ENCODE measurements around the gene BIRC6.
"Not testable (repeated sequence)": the region's sequence is repeated elsewhere in the genome, so short reads cannot be mapped to it uniquely, and the experiment has no call there.

Gene BIRC6

DNA sequence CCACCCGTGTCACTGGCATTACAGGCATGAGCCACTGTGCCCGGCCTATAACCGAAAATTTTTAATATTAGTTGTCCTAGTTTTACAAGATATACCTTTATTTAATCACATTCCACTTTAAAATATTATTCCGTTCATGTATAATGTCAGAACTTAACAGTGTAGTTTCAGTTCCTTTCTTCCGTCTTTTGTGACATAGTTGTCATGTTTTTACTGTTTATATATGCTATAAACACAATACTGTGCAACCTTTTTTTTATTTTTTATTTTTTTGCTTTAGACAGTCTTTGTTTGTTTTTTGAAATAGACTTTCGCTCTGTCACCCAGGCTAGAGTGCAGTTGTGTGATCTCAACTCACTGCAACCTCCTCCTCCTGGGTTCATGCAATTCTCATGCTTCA is 141.5 kb downstream of the BIRC6 start:
- DNase-seq (ENCODE audit: low read depth in 1 of 2, low spot score in 1 of 2), result no peak

DNA sequence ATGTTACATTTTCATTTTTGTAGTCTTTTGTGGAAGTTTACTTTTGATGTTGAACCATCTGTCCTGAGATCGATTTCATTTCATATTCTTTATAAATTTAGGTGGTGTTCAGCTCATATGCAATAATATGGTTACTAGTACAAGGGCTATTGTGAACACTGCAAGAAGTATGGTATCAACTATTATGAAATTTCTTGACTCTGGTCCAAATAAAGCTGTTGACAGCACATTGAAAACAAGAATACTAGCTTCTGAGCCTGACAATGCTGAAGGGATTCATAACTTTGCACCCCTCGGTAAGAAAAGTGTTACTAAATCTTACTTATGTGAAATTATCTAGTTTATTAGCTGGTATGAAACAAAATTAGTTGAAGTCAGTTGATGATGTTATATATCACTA is 146.1 kb downstream of the BIRC6 start:
- DNase-seq (ENCODE audit: low read depth in 1 of 2, low spot score in 1 of 2), result no peak

DNA sequence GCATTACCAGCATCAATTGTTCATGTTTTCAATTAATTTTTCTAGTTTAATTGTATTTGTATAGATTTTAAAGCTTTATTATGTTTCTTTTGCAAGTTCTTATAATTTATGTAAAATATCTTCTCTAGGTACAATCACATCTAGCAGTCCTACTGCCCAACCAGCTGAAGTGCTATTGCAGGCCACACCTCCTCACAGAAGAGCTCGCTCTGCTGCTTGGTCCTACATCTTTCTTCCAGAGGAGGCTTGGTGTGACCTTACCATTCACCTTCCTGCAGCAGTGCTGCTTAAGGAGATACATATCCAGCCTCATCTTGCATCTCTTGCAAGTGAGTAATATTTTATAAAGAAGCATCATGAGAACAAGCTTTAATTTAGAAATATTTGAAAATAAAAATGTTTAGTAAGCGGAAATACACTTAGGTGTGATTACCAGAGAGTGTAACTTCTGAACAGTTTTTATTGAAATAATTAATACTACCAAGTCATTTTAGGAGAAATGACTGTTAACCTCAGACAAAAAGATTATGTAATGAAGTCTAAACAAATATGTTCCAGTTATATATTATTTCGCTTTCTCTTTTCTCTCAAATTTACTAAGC is 148.2 kb downstream of the BIRC6 start:
- DNase-seq (ENCODE audit: low read depth in 1 of 2, low spot score in 1 of 2), result no peak

DNA sequence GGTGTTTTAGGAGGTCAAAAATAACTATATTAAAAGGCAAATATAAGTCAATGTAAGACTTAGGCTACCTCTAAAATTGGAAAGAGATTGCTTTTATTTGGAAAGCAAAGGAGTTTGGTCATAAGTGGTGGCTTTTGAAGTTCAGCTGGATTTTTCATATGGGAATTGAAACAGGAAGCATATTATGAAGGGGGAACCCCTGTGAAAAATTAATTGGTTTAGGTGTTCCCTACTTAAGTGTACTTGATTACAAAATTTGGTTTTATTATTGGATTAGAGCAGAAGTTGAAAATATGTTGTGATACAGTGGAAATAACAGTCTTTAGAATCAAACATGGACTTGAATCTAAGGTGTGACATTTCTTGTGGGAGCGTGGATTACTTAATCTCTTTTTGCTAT is 149.6 kb downstream of the BIRC6 start:
- DNase-seq (ENCODE audit: low read depth in 1 of 2, low spot score in 1 of 2), result no peak

DNA sequence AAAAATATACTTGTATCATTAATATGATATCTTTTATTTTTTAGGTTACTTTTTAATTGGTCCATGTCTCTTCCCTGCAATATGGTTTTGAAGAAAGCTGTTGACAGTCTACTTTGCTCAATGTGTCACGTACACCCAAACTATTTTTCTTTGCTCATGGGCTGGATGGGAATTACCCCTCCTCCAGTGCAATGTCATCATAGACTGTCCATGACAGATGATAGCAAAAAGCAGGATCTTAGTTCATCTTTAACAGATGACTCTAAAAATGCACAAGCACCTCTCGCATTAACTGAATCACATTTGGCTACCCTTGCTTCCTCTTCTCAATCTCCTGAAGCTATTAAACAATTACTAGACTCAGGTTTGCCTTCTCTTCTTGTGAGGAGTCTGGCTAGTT is 158.1 kb downstream of the BIRC6 start:
- no peak for DNase-seq (ENCODE audit: low read depth in 1 of 2, low spot score in 1 of 2)

DNA sequence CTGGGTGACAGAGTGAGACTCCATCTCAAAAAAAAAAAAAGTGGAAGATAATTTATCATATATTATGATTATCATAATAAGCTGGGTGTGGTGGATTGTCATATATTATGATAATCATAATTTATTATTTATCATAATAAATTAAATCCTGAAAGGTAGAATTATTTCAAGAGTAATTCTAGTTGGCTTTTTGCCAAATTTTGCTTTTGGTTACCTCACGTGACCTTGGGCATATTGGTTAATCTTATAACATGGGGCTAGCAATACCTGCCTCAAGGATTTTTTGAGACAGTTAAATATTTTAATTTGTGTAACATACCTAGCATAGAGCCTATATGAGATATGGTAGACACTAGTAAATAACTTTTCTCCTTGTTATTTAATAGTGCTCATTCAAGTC is 159.7 kb downstream of the BIRC6 start:
- DNase-seq (ENCODE audit: low read depth in 1 of 2, low spot score in 1 of 2), result no peak

DNA sequence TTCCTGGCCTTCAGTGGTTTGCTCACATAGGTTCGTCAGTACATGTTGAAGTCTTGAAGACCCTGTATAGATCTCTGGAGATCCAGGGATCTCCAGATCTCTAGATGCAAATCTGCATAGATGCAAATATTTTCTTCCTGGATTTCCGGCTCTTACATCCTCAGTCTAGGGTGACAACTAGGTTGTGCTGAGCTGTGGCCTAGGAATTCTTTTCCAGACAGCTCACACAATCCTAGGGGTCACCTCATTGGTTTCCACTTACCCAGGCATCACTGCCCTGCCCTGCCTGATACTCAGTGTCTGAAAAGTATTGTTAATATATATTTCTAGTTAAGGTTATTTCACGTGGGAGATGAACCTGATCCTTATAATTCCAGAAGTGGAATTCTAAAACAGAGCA is 165.9 kb downstream of the BIRC6 start:
- no peak for DNase-seq (ENCODE audit: low read depth in 1 of 2, low spot score in 1 of 2)

DNA sequence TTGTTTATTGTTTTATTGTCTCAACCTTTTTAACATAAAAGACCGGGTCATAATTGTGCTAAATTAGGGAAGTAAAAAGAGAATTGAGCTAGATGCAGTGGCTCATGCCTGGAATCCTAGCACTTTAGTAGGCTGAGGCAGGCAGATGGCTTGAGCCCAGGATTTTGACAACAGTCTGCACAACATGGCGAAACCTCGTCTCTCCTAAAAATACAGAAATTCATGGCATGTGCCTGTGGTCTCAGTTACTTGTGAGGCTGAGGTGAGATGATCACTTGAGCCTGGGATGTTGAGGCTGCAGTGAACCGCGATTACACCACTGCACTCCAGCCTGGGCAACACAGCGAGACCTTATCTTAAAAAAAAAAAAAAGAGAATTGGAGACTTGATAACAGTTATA is 166.9 kb downstream of the BIRC6 start:
- DNase-seq (ENCODE audit: low read depth in 1 of 2, low spot score in 1 of 2), result no peak

DNA sequence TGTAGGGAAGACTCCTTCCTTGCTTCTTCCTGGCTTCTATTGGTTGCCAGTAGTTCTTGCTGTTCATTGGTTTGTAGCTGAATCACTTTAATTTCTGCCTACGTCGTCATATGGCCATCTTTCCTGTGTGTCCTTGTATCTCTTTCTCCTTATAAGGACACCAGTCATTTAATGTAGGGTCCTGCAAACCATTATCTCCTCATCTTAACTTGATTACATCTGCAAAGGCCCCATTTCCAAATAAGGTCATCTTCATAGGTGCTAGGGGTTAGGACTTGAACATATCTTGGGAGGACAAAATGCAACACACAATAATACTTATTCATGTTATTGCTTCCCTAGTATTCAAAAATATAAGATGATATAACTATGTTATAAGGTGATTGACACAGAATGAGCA is 175.5 kb downstream of the BIRC6 start:
- no peak for DNase-seq (ENCODE audit: low read depth in 1 of 2, low spot score in 1 of 2)

DNA sequence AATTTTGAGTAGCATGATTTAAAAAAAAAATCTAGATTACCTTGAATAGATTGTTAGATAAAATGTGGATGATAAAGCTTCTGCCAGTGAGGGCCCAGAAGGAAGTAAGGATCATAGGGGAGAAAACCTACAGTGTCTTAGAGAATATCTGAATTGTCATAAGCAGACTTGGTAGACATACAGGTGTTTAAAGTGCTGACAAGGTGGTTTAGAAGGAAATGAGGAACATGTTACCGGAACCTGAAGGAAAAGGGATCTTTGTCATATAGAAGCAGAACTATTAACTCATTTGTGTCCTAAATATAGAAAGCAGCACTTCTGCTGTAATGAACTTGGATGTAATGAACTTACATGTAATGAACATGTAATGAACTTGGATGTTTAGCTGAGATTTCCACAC is 176.1 kb downstream of the BIRC6 start:
- no peak for DNase-seq (ENCODE audit: low read depth in 1 of 2, low spot score in 1 of 2)

DNA sequence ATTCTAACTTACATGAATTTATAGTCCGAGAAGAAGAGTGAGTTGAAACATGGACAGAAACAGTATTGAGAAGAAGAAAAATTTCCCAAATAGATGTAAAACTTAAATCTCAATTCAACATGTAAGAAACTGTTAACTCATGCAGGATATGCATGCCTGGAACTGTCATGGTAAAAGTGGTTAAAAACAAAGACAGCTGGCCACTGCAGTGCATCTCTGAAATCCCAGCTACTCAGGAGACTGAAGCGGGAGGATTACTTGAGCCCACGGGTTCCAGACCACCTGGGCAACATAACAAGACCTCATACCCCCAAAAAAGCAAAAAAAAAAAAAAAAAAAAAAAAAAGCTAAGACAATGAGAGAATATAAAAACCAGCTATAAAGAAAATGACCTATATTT is 178.0 kb downstream of the BIRC6 start:
- DNase-seq (ENCODE audit: low read depth in 1 of 2, low spot score in 1 of 2), result no peak

DNA sequence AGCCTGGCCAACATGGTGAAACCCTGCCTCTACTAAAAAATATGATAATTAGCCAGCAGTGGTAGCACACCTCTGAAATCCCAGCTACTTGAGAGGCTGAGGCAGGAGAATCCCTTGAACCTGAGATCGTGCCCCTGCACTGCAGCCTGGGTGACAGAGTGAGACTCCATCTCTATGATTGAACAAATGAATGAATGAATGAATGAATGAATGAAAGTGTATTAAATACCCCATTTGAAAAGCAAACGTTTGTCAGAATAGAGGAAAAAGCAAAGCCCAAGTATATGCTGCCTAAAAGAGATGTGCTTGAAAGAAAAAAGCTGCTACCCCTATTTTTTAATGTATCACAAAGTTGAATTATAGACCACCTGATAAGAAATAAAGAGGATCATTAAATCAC is 181.9 kb downstream of the BIRC6 start:
- DNase-seq (ENCODE audit: low read depth in 1 of 2, low spot score in 1 of 2), result no peak

DNA sequence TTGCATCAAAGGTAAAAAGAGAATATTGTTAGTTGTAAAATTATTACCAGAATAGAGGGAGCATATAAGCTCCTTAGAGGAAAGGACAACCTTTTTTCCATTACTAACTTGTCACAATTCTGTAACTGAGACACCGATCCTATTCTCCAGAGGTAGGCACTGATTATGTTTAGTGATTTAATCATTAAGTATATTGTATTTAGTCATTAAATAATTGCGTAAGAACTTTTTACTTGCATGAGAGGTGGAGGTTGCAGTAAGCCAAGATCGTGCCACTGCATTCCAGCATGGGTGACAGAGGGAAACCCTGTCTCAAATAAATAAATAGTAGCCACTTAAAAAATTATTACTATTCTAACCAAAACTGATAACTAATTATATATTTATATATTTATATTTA is 195.7 kb downstream of the BIRC6 start:
- not testable (repeated sequence) for DNase-seq (ENCODE audit: low read depth in 1 of 2, low spot score in 1 of 2)

DNA sequence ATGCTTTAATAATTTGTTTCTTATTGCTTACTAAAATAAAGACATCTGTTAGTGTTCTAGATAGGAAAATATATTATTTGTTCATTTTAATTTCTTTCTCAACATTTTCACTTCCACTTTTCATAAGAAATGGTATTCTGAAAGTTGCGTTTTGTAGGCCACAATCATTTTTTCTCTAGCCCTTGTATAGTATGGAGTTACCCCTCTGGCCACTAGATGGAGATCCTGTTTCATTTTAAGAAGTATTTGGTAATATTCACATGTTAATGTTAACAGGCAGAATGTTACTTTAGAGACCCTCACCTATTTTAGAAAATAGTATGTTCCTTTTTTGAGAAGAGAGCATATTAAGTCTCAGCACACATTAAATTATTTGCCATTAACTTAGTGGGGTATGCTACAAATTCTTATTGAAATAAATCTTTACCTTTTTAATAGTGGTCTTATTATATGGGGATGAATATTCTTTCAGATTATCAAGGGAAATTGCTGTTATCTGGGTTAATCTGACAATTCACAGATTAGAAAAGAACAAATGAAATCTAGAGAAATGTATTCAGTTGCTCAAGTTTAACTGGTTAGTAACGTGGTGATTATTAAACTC is 197.1 kb downstream of the BIRC6 start:
- no peak for DNase-seq (ENCODE audit: low read depth in 1 of 2, low spot score in 1 of 2)

DNA sequence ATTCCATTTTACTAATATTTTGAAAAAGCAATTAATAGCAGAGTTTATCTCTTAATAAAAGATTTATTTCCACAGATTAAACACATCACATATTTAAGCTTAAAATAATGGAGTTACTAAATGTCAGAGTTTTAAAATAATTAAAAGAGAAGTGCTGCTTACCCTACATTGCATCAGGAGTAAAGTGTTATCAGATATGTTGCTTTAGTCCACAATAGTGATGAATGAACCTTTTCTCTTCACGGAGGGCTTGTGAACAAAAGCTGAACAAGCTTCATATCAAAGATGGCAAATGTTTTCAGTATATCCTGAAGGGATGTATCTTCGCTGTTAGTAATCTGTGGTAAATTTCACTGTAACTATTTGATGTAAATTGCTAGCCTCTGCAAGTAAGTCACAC is 201.7 kb downstream of the BIRC6 start:
- no peak for DNase-seq (ENCODE audit: low read depth in 1 of 2, low spot score in 1 of 2)

DNA sequence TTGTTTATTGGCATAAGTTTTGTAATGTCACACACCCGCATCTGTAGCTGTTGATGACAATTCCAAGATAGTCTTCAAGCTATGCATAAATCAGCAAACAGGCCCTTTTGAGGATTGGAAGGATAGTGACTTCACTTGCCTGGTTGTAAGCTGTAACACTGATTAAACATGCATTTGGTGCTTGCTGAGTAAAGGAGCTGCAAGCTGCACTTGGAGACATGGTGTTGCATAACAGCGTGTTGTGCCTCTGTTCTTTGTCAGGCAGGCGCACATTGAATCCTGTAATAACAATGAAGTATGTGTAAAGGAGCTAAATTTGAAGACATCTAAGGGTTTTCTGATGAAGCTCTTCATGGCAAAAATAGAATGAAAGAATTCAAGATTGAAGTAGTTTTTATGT is 202.3 kb downstream of the BIRC6 start:
- no peak for DNase-seq (ENCODE audit: low read depth in 1 of 2, low spot score in 1 of 2)

DNA sequence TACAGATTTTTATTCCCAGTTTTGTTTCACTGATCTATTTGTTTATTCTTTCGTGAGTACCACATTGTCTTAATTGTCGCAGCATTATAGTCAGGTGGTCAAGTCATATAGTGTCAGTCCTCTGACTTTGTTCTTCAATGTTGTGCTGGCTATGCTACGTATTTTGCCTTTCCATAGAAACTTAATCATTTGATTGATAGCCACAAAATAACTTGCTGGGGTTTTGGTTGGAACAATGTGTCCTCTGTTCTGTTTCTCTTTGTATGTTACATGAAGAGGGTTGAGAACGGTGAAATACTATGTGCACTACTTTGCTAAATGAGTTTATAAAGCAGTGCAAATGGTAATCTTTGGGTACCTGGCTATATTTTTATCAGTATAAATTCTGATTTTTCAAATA is 206.1 kb downstream of the BIRC6 start:
- DNase-seq (ENCODE audit: low read depth in 1 of 2, low spot score in 1 of 2), result no peak

DNA sequence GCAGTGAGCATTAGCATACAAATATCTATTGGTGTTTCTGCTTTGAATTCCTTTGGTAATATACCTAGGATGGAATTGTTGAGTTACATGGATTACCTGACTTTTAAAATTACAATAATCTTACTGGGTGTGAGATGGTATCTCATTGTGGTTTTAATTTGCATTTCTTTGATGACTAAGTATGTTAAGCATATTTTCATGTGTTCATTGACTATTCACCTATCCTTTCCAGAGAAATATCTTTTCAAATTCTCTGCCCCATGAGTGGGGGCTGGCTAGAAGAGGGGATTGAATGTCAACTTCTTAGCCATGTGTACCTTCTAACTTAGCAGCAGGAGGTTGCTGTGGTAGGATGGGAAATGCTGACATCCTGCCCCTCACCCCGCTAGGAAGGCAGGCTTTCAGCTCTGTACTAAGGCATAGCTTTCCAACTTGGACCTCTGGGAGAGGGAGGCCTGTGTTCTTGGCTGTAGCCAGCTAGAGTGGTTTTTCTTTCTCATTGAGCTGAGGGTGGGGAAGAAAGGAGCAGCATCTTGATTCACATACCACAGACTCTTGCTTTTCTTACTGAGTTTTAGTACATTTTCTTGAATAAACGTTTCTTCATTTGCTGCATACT is 207.7 kb downstream of the BIRC6 start:
- DNase-seq (ENCODE audit: low read depth in 1 of 2, low spot score in 1 of 2), result no peak

DNA sequence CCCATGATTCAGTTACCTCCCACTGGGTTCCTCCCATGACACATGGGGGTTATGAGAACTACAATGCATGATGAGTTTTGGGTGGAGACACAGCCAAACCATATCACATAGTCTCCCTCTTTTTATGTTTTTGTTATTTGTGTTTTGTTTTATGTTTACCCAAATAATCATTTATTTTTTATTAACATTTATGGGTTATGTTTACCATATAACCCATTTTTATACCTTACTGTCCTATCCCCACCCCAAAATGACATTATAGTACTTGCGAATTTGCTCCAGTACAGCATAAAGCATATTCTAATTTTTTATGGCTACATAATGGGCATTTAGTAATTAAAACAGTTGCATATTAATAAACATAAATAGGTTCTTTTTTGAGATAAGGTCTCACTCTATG is 209.1 kb downstream of the BIRC6 start:
- DNase-seq (ENCODE audit: low read depth in 1 of 2, low spot score in 1 of 2), result no peak

DNA sequence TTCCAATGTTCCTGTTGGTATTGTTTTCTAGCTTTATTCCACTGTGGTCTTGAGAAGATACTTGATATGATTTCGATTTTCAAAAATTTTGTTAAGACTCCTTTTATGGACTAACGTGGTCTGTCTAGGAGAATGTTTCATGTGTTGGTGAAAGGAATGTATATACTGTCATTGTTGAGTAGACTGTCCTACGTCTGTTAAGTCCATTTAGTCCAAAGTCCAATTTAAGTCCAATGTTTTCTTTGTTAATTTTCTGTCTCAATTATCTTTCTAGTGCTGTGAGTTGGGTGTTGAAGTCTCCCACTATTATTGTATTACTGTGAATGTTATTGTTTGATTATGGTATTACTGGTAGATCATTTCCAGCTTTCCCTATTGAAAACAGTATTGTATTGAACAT is 215.2 kb downstream of the BIRC6 start:
- DNase-seq (ENCODE audit: low read depth in 1 of 2, low spot score in 1 of 2), result no peak

DNA sequence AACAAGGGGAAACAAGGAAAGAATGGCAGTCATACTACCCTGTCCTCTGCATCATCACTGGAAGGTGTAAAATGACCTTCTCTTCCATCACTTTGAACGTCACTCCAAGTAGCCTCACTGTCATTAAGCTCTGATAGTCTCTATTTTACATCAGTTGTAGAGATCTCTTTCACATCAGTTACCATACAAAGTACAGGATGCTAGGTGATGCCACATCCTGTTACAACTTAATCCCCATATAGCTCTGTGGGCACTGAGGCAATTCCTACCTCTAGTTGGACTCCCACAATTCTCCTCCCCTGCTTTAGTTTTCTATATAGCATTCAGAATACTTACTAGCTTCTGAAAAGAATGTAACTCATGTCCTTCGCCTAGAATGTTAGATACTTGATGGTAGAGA is 215.9 kb downstream of the BIRC6 start:
- no peak for DNase-seq (ENCODE audit: low read depth in 1 of 2, low spot score in 1 of 2)

DNA sequence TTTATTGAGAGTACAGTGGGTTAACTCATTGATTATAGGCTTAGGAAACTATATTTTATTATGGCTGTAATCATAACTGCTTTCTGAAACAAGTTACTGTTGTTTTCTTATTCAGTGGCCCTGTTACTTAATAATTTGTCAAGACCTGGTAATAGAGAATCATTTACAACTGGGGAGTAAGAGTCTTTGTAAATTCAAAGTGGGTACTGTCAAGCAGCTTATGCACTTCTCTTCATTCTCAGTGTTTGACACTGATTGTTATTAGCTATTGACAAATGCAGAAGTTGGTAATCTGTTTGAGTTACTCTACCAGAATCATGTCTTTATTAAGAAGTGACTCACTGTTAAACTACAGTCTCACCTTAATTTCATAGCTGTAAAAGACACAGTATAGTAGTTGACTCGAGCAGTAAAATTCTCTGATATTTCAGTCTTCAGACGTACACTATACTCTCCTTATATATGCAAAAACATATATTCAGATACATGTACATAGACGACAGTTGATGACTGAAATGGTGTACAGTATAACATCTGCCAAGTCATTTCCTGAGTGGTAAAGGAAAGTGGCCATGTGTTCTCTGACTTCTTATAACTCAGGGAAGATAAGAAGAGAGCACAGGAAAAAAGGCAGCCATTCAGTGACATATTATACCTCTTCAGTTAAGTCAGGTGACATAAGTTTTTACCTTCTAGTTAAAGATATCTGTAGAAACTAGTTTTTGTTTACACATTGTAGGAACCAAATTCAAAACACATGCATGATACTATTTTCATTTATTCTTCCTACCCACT is 235.0 kb downstream of the BIRC6 start:
- no peak for DNase-seq (ENCODE audit: low read depth in 1 of 2, low spot score in 1 of 2)
